GM19328 (cell line): ENCODE data around the gene DTD1.

Source experiments
- ATAC-seq: cut with Tn5 transposase; IDR thresholded peaks from one replicate; pipeline ENCODE4 v1.9.1; 2021; ENCODE audit warnings: mild to moderate bottlenecking, moderate library complexity; ENCODE audit not compliant: unreplicated experiment

Gene DTD1

GRCh38 chr20:18701969-18702368 is 114.1 kb downstream of the DTD1 start:
- ATAC-seq: no peak

GRCh38 chr20:18702736-18703135 is 114.9 kb downstream of the DTD1 start:
- ATAC-seq: no peak

- no peak for ATAC-seq
Measured at GRCh38 chr20:18705490-18705889, 117.6 kb downstream of the DTD1 start.

GRCh38 chr20:18705910-18706309 is 118.1 kb downstream of the DTD1 start:
- ATAC-seq: no peak

- ATAC-seq: no peak
Measured at GRCh38 chr20:18712131-18712530, 124.3 kb downstream of the DTD1 start.

- no peak for ATAC-seq
Measured at GRCh38 chr20:18712882-18713281, 125.0 kb downstream of the DTD1 start.

GRCh38 chr20:18715564-18715963 is 127.7 kb downstream of the DTD1 start:
- ATAC-seq: no peak

GRCh38 chr20:18717062-18717461 is 129.2 kb downstream of the DTD1 start:
- no peak for ATAC-seq

GRCh38 chr20:18718129-18718528 is 130.3 kb downstream of the DTD1 start:
- no peak for ATAC-seq

- no peak for ATAC-seq
Measured at GRCh38 chr20:18719426-18719825, 131.6 kb downstream of the DTD1 start.

- no peak for ATAC-seq
Measured at GRCh38 chr20:18721551-18722115, 133.8 kb downstream of the DTD1 start.

- no peak for ATAC-seq
Measured at GRCh38 chr20:18722371-18722770, 134.5 kb downstream of the DTD1 start.

GRCh38 chr20:18724077-18724476 is 136.2 kb downstream of the DTD1 start:
- no peak for ATAC-seq

- no peak for ATAC-seq
Measured at GRCh38 chr20:18724788-18725464, 137.1 kb downstream of the DTD1 start.

GRCh38 chr20:18727032-18727508 is 139.2 kb downstream of the DTD1 start:
- no peak for ATAC-seq

- ATAC-seq: peak; percentile 84
Measured at GRCh38 chr20:18728165-18728869, 140.5 kb downstream of the DTD1 start.

GRCh38 chr20:18728870-18729224 is 141.0 kb downstream of the DTD1 start:
- peak; percentile 23 for ATAC-seq

GRCh38 chr20:18729231-18729825 is 141.5 kb downstream of the DTD1 start:
- no peak for ATAC-seq

GRCh38 chr20:18731940-18732339 is 144.1 kb downstream of the DTD1 start:
- ATAC-seq: no peak

GRCh38 chr20:18734525-18735189 is 146.8 kb downstream of the DTD1 start:
- ATAC-seq: no peak

GRCh38 chr20:18737140-18737539 is 149.3 kb downstream of the DTD1 start:
- ATAC-seq: no peak
